Esophagus (tissue), 2 donors: ENCODE results near the gene SEMA6C. TPM values are rescaled to one million over a fixed set of nuclear protein-coding genes. Genes with fewer than 3 reads are reported as not detected.
"Not testable (repeated sequence)": the region's sequence is repeated elsewhere in the genome, so short reads cannot be mapped to it uniquely, and the experiment has no call there.

Experiments
- H3K27ac ChIP-seq, 2 donors: one replicate each; pipeline ENCODE4 v1.5.1; 2013; ENCODE audit warnings: low read depth in 2 of 2, mild to moderate bottlenecking in 2 of 2, inconsistent platforms in 1 of 2, low read length in 1 of 2, moderate library complexity in 1 of 2
- H3K27me3 ChIP-seq, 2 donors: one replicate each; pipeline ENCODE4 v1.6.1; 2013; ENCODE audit warnings: low read length in 2 of 2, control low read depth in 1 of 2, mild to moderate bottlenecking in 1 of 2; ENCODE audit not compliant: insufficient read depth in 2 of 2, control insufficient read depth in 1 of 2
- H3K36me3 ChIP-seq, 2 donors: one replicate each; pipeline ENCODE4 v1.6.1; 2013; ENCODE audit warnings: low read length in 1 of 2; ENCODE audit not compliant: control insufficient read depth in 2 of 2, insufficient read depth in 2 of 2
- H3K4me1 ChIP-seq, 2 donors: one replicate each; pipeline ENCODE4 v1.6.1; 2013; ENCODE audit warnings: low read length in 1 of 2; ENCODE audit not compliant: control insufficient read depth in 2 of 2, insufficient read depth in 2 of 2
- H3K4me3 ChIP-seq, 2 donors: one replicate each; pipeline ENCODE4 v1.5.1; 2013; ENCODE audit warnings: low read length in 2 of 2, mild to moderate bottlenecking in 2 of 2, low read depth in 1 of 2, moderate library complexity in 1 of 2
- H3K9me3 ChIP-seq, 2 donors: one replicate each; pipeline ENCODE4 v1.6.1; 2013; ENCODE audit warnings: mild to moderate bottlenecking in 2 of 2, low read depth in 1 of 2, low read length in 1 of 2, moderate library complexity in 1 of 2; ENCODE audit not compliant: control insufficient read depth in 2 of 2, insufficient read depth in 1 of 2
- WGBS, 2 donors: extraction: QIAGEN DNeasy Blood & Tissue Kit; methylation state at CpG; one replicate each; pipeline ENCODE4 v1.1.7; 2013; 5-methylcytosine and 5-hydroxymethylcytosine counted together
- polyA plus RNA-seq, 2 donors: library from polyadenylated mRNA; stranded (reverse); fragments of 200-250 nt; gene quantifications; one replicate each; pipeline ENCODE4 v1.2.3, GENCODE V29; 2013
- donor health status: healthy with polysubstance abuse.
- donor health status: Bipolar disorder and iron deficiency.

Gene SEMA6C, protein sequence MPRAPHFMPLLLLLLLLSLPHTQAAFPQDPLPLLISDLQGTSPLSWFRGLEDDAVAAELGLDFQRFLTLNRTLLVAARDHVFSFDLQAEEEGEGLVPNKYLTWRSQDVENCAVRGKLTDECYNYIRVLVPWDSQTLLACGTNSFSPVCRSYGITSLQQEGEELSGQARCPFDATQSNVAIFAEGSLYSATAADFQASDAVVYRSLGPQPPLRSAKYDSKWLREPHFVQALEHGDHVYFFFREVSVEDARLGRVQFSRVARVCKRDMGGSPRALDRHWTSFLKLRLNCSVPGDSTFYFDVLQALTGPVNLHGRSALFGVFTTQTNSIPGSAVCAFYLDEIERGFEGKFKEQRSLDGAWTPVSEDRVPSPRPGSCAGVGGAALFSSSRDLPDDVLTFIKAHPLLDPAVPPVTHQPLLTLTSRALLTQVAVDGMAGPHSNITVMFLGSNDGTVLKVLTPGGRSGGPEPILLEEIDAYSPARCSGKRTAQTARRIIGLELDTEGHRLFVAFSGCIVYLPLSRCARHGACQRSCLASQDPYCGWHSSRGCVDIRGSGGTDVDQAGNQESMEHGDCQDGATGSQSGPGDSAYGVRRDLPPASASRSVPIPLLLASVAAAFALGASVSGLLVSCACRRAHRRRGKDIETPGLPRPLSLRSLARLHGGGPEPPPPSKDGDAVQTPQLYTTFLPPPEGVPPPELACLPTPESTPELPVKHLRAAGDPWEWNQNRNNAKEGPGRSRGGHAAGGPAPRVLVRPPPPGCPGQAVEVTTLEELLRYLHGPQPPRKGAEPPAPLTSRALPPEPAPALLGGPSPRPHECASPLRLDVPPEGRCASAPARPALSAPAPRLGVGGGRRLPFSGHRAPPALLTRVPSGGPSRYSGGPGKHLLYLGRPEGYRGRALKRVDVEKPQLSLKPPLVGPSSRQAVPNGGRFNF
- 1 to 10 TPM; 3.3 to 7.2 TPM for polyA plus RNA-seq

DNA sequence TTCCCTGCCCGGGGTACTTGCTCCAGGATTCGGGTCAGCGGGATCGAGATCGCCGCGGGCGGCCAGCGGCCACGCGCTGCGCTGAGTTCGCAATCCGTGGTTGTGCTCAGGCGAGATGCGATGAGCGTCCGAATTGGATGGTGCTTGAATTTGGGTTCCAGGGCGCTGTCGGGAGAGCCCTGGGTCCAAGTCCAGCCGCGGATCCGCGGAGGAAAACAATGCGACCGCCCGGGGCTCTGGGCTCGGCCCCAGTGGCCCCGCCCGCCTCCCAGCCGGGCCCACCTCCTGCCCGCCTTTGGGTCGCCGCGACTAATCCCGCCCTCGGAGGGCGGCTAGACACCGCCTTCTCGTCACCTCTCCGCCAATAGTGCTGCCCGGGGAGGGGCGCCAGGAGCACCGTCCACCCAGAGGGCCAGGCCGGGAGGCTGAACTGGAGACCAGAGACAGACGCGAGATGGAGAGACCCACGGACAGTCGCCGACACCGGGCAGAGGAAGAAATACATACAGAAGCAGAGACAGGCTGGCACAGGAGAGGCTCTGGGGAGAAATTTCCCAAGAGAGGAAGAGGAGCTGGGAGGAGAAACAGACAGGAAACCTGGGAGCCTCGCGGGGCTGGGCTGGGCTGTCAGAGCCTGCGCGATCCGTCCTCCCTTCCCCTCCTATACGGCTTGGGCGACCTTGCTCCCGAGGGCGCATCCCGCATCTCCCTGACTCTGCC lies at the start of gene SEMA6C:
Gene SEMA6C (minus strand): TSS at position 220 of the 720 bp plus-strand sequence. CDS start 4,010 bp downstream, outside the sequence.
- Histone ChIP-seq H3K4me1 (peaks cover 0 to 11% of the 10 kb centered on the region in 2 donors), H3K4me3 (peak within 1 kb of the TSS; percentile 69), H3K27me3 (no peaks in the 10 kb centered on the region), H3K9me3 (no peaks in the 10 kb centered on the region), H3K36me3 (no peaks in the 10 kb centered on the region), H3K27ac (peak within 1 kb of the TSS; percentile 60 to 89)
- WGBS, 2 donors, result 0% methylated on average over 60 to 61 of the region's 61 CpGs

DNA sequence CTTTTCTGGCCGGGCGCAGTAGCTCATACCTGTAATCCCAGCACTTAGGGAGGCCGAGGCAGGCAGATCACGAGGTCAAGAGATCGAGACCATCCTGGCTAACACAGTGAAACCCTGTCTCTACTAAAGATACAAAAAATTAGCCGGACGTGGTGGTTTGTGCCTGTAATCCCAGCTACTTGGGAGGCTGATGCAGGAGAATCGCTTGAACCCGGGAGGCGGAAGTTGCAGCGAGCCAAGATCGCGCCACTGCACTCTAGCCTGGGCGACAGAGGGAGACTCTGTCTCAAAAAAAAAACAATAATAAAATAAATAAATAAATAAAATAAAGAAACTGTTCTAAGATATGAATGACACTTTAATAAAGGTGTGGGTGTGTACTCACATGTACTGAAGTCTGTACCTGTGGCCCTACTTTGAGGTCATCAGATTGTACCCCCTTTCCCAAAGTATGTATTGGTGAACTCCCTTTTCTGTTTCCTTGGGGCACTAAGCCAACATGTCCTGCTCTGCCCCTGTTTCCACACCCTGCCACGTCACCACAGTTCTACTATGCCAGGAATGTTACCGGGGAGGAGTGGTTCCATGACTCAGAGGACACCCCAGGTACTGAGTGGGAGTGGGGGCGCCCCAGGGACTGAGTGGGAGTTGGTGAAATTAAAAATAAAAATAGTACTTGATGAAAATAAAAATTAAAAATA lies 48.6 kb upstream of the SEMA6C start:
- not testable (repeated sequence) for H3K9me3 ChIP-seq, H3K36me3 ChIP-seq, H3K27me3 ChIP-seq, H3K4me1 ChIP-seq
- Histone ChIP-seq H3K27ac (peak overlapping the region; percentile 82 to 94), H3K4me3 (peak overlapping the region; percentile 10 to 38)
- 56 to 59% methylated on average over 17 of the region's 17 CpGs for WGBS, 2 donors

DNA sequence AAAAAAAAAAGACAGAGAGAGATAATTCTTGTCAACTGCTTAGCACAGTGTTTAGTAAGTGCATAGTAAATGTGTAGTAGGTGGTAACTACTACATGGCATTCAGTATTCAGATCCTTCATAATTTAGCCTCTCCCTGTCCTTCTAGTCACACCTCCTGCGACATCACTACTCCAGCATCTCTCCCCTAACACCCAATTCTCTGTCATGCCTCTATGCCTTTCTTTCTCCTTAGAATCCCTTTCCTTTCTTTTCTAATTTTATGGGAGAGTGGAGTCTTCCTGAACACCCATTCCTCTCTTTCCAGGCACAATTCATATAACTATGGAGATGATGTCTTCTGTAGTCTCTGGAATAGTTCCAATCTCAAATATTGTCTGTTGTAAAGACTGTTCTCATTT lies 47.4 kb upstream of the SEMA6C start:
- Histone ChIP-seq H3K36me3 (no peaks in the 10 kb centered on the region), H3K9me3 (no peaks in the 10 kb centered on the region), H3K27ac (no peak overlapping the region), H3K4me1 (no peaks in the 10 kb centered on the region), H3K27me3 (no peaks in the 10 kb centered on the region), H3K4me3 (no peak overlapping the region)
- WGBS, 2 donors, result 82 to 83% methylated on average over 1 of the region's 1 CpG

DNA sequence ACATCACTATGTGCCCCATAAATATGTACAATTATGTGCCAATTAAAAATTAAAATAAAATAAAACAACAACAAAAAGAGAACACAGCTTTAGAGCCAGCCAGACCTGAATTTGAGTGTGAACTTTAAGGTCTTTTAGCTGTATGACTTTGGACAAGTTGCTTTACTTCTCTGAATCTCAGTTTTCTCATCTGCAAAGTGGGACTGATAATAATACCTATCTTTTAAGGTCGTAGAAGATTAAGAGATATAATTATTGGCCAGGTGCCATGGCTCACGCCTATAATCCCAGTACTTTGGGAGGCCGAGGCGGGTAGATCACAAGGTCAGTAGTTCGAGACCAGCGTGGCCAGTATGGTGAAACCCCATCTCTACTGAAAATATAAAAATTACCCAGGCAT lies 46.9 kb upstream of the SEMA6C start:
- H3K36me3 ChIP-seq, result no peaks in the 10 kb centered on the region
- H3K9me3 ChIP-seq, result no peaks in the 10 kb centered on the region
- H3K4me1 ChIP-seq, result no peaks in the 10 kb centered on the region
- no peak overlapping the region for H3K27ac ChIP-seq
- H3K27me3 ChIP-seq, result no peaks in the 10 kb centered on the region
- 62 to 63% methylated on average over 6 of the region's 6 CpGs for WGBS, 2 donors
- no peak overlapping the region for H3K4me3 ChIP-seq

DNA sequence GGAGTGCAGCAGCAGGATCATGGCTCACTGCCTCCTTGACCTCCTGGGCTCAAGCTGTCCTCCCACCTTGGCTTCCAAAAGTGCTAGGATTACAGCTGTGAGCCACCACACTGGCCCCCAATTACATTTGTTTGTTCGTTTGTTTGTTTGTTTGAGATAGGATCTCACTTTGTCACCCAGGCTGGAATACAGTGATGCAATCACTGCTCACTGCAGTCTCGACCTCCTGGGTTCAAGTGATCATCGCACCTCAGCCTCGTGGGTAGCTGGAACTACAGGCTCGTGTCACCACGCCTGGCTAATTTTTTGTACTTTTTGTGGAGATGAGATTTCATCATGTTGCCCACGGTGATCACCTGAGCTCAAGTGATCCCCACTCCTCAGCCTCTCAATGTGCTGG lies 45.6 kb upstream of the SEMA6C start:
- no peaks in the 10 kb centered on the region for H3K9me3 ChIP-seq
- H3K4me3 ChIP-seq, result no peak overlapping the region
- H3K4me1 ChIP-seq, result peaks cover 0 to 2% of the 10 kb centered on the region in 2 donors
- H3K36me3 ChIP-seq, result no peaks in the 10 kb centered on the region
- no peak overlapping the region for H3K27ac ChIP-seq
- no peaks in the 10 kb centered on the region for H3K27me3 ChIP-seq
- WGBS, 2 donors, result 74 to 75% methylated on average over 7 of the region's 7 CpGs

DNA sequence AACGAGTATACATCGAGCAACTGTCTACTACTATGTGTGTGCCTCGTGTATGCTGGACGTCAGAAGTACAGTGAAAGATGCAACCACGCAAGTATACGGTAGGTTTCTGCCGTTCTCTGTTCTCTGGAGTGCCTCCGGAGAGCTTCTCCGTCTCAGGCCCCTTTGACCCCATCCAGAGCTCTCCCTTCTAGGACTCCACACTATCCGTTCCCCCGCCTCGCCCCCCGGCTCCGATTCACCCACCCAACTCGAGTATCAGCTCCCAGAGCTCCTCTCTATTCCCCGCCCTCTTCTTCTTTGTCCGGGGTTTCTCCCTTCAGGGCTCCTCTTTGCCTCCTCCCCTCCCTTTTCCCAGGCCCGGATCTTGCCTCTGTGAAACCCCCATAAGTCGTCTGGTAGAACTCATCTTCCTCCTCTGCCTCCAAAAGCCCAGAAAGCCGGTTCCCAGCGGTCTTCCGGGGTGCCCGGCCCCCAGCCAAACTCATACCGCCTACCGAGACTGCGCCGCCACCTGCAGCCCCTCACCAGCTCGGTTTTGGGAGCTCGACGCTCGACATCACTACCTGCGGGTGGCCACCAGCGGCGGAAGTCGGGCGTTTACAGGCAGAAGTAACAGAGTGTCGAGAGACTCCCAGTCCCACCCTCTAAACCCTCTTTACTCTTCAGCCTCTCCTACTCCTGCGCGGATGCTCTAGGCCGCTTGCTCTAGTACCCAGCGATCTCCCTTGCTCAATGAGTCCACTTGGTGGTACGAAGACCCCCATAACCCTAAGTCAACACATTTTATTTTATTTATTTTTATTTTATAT lies 43.4 kb upstream of the SEMA6C start, which contains the start of gene VPS72:
Gene VPS72 (minus strand): TSS at position 561 of the 809 bp plus-strand sequence. CDS start 76 bp downstream, at position 485.
- H3K36me3 ChIP-seq, result peaks cover 3 to 5% of the 10 kb centered on the region in 2 donors
- WGBS, 2 donors, result 0% methylated on average over 42 of the region's 42 CpGs

DNA sequence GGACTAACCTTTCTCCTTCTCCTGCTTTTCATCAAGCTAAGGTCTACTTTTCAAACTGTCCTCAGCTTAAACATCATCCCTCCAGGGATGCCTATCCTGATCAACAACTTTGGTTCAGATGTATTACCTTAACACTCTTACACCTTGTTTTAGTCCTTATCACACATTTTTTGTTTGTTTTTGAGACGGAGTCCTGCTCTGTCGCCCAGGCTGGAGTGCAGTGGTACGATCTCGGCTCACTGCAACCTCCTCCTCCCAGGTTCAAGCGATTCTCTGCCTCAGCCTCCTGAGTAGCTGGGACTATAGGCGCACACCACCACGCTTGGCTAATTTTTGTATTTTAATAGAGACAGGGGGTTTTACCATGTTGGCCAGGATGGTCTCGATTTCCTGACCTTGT lies 42.2 kb upstream of the SEMA6C start:
- H3K4me3 ChIP-seq, H3K27me3 ChIP-seq, H3K4me1 ChIP-seq, H3K36me3 ChIP-seq, H3K9me3 ChIP-seq: not testable (repeated sequence)
- WGBS, 2 donors, result 46 to 69% methylated on average over 8 of the region's 8 CpGs
- peak overlapping the region in 1 of 2 donors; percentile 40 for H3K27ac ChIP-seq

More for the DNA sequence above, 43.4 kb upstream of the SEMA6C start, which contains the start of gene VPS72:
- Histone ChIP-seq H3K27ac (peak within 1 kb of the TSS; percentile 91 to 93), H3K4me3 (peak within 1 kb of the TSS; percentile 85 to 91), H3K27me3 (no peaks in the 10 kb centered on the region), H3K4me1 (peaks cover 0 to 3% of the 10 kb centered on the region in 2 donors), H3K9me3 (no peaks in the 10 kb centered on the region)

DNA sequence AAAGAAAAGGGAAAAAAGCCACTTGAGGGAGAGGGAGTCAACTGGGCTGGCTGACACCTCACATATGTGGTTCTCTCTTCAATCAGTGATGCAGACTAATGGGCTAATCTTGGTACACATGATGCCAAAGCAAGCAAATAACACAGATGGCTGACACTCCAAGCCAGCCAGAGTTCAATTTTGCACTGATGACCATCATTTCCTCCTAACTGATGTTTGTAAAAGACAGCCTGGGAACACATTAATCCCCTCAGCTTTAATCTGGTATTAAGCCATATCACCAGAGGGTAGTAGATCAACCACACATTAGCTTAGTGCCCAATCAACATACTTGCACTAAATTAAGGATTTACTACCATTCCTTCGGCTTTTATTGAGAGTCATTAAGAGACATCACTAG lies 40.8 kb upstream of the SEMA6C start:
- 63 to 68% methylated on average over 1 of the region's 1 CpG for WGBS, 2 donors
- no peaks in the 10 kb centered on the region for H3K9me3 ChIP-seq

More for the DNA sequence above, 40.8 kb upstream of the SEMA6C start:
- no peak overlapping the region for H3K27ac ChIP-seq
- no peak overlapping the region for H3K4me3 ChIP-seq
- peaks cover 7 to 12% of the 10 kb centered on the region in 2 donors for H3K36me3 ChIP-seq
- no peaks in the 10 kb centered on the region for H3K27me3 ChIP-seq
- H3K4me1 ChIP-seq, result peaks cover 0 to 3% of the 10 kb centered on the region in 2 donors
